Kidney capillary endothelial cell (primary cell): ENCODE data around the gene TCN2.
"Not testable (repeated sequence)": the region's sequence is repeated elsewhere in the genome, so short reads cannot be mapped to it uniquely, and the experiment has no call there.

Experiments
- DNase-seq: peaks from one replicate; pipeline ENCODE4 v3.0.0-alpha.2; 2018; ENCODE audit warnings: low spot score

Gene TCN2

DNA sequence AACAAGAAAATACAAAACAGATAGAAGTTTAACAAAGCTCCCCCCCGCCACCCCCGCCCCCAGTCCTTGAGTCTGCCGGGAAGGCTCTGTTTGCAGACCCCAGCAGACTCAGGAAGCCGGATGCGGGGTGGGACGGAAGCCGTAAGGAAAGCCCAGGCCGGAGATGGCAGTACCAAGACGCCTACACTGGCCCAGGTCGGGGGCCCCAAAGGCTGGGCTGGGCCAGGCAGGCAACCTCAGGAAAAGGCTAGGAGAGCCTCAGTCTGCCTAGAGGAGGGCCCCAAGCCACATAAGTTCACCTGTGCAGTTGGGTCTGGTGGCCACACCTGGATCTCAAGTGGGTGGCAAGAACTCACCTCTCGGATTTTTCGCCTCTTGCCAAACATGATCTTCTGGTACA is 28.5 kb upstream of the TCN2 start:
- no peak for DNase-seq

DNA sequence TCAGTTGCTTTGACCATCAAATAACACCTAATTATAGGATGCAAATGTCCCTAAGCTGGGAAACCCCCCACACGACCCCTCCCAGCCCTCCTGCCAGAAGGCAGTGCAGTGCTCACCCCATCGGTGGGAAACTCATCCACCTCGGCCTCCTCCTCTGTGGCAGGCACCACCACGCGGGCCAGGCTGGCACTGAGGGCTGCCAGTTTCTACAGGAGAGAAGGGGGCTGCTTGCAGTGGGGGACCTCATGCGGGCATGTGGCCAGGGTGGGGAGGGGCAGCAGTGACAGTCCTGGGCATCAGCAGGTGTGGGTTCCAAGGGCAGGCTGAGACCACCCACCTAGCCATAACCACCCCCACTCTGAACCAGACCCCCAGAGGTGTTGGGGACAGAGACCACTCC is 26.1 kb upstream of the TCN2 start:
- no peak for DNase-seq

DNA sequence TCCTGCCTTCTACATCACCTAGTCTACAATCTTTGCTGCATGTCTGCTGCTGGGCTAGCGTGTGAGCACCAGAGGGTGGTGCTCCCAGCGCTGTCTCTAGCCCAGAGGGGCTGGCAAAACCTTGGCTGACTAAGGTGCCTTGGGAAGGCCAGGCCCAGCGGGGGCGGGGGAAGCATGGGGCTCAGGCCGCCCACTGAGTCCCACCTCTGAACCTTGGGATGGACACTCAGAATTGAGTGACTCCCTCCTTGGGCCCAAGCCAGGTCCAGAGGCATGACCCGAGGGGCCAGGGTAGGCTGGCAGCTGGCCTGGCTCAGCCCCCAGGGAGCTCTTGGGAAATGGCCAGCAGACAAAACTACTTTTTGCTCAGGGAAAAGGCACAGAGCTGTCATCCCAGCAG is 24.9 kb upstream of the TCN2 start:
- no peak for DNase-seq

DNA sequence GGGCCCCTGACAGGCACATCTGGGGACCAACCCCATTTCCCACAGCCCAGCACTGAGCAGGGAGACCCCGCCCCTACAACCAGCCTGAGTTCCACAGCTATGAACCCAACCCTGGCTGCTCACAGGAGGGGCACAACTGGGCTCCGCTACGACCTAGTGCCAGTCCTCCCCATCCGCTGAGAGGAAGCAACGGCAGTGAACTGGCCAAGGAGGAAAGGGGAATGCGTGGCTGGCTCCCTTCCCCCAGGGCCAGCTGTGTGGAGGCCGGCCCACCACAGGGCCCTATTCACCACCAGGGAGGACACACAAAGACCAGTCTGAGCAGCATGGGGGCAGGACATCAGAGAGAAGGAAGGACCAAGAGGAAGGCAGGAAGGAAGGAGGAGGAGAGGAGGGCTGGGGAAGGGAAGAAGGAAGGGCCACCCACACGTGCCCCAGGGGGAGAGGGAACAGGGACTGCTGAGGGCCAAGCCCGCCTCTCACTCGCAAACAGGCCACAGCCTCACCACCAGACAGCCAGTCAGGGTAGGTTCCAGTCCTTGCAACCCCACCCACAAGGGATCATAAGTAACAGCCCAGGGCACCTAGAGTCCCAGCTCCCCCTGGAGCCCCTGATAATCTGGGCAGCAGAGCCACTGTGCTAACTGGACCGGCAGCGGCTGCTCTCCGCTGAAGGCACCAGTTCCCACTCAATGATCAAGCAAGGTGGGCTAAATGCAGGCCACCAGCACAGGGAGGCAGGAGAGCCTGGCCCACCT is 24.0 kb upstream of the TCN2 start:
- DNase-seq, result no peak

DNA sequence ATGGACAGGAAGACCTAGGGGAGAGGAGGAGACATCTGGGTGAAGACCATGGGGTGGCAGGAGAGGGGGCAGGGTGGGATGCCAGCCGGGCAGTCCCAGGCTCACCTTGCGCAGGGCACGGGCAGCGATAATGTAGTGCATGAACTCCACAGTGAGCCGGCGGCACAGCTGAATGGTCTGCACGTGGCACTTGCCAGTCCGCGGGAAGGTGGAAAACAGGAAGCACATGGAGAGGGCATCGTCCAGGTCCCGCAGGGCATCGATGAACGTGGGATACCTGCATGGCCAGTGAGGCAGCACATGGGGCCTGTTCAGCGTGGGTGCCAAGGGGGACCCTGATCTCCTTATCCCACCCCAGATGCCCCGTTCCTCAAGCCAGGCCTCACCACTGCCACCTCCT is 22.5 kb upstream of the TCN2 start:
- no peak for DNase-seq

DNA sequence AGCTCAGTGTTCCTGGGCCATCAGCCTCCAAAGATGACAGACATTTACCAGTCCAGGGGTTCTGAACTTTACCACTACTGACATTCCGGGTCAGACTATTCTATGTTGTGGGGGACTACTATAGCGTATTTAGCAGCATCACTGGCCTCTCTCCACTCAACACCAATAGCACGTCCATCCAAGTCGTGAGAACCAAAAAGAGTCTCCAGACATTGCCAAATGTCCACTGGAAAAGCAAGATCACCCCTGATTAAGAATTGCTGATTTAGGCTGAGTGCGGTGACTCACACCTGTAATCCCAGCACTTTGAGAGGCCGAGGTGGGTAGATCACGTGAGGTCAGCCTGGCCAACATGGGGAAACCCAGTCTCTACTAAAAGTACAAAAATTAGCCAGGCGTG is 20.6 kb upstream of the TCN2 start:
- no peak for DNase-seq

DNA sequence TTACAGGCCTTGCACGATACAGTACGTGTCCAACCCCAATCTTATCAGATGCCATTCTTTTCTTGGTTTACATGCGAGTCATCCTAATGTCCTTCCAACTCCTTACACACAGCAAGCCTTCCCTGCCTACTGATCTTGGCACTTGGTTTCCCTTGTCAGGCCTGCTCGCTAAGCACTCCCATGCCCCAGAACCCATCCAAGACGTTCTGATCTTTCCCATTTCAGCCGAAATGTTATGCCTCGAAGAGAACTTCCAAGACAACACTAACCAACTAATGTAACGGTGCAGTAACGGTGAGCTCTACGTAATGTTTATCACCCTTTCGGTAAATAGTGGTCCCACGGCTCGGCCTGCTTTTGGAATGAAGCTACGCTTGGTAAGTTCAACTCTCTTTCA is 15.8 kb upstream of the TCN2 start:
- DNase-seq, result peak; percentile 38

DNA sequence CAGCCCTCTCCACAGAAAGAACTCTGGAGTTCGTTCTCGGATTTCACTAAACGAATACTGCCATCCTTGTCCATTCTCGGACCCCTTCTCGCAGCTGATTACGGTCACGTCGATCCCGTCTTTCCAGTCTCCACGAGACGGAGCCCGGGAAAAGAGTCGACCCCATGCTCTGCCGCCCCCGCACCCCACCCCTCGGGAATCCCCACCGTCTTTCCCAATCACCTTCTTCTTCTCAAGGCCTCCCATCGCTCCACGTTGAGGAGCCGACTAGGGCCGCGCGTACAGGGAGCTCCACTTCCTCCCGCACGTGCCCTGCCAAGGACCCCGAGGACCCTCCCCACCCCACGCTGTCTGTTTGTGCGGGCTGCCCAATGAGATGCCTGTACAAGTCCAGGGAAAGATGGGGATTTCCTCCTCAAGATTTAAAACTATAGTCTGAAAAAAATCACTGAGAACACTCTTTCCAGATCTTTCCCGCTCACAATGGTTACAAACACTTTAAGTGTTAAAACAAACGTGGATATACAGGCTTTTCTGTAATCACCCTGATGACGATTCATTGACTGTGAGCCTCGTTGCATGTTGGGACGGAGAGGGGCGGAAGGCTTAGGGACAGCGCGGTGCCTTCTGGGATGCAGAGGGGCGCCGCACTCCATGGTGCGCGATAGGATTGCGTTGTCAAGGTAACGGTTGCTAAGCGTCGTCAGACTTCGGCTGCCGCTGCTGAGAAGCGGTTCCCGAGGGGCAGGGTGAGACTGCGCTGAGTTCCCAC is 15.2 kb upstream of the TCN2 start, which contains the start of gene PES1:
Gene PES1 (minus strand): TSS at position 323 of the 772 bp plus-strand sequence. CDS start 77 bp downstream, at position 246.
- peak; percentile 97 for DNase-seq

DNA sequence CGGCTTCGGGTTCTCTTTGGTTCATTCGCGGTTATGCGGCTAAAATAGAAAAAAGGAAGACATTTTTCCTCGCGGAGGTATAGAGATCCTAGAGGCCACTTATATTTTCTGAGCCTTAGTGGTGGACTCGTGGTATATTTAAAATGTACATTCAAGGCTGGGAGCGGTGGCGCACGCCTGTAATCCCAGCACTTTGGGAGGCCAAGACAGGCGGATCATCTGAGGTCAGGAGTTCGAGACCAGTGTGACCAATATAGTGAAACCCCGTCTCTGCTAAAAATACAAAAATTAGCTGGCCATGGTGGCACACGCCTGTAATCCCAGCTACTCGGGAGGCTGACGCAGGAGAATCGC is 14.6 kb upstream of the TCN2 start:
- not testable (repeated sequence) for DNase-seq

DNA sequence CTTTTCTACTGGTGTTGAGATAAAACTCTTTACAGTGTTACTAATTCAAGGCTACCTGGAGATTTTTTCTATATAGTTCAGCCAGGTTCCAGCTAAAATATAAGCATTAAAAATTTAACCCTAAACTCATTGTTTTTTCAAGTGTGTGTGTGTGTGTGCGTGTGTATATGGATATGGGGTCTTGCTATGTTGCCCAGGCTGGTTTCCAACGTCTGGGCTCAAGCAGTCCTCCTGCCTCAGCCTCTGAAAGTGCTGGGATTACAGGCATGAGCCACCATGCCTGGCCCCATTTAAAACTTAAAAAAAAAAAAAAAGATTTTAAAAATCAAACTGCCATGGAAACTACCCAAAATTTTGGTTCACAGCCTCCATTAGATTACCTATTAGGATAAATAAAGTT is 10.8 kb upstream of the TCN2 start:
- DNase-seq, result no peak

DNA sequence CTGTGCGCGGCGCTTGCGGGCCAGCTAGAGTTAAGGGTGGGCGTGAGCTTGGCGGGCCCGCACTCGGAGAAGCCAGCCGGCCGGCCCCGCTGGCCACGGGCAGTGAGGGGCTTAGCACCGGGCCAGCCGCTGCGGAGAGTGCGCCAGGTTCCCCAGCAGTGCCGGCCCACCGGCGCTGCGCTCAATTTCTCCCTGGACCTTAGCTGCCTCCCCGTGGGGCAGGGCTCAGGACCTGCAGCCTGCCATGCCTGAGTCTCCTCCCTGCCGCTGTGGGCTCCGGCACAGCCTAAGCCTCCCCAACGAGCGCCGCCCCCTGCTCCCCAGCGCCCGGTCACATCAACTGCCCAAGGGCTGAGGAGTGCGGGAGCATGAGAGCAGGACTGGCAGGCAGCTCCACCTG is 10.1 kb upstream of the TCN2 start:
- no peak for DNase-seq

DNA sequence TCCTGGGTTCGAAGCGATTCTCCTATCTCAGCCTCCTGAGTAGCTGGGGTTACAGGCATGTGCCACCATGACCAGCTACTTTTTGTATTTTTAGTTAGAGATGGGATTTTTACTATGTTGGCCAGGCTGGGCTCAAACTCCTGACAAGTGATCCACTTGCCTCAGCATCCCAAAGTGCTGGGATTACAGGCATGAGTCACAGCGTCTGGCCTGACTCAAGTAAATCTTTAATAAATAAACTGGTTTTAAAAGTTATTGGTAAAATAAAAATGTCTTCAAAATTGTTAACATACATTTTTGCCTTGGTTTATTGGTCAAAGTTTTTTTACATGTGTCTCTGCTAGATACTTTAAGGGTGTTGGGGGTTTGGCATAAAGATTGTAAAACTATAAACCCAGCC is 8.0 kb upstream of the TCN2 start:
- DNase-seq, result no peak

DNA sequence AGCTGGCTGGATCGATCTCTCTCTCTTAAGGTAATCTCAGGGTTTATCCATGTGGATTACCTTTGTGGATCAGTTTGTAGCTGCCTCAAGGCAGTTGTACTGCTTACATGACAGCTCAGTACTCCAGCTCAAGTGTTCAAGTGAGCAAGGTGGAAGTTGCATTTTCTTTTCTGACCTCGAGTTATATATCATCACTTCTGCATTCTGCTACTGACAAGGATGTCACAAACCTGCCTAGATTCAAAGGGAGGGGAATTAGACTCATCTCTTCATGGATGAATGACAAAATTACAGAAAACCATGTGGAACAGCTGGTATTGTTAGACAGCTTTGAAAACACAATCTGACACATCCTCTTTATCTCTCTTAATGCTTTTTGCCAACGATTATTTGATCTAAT is 6.1 kb upstream of the TCN2 start:
- no peak for DNase-seq

DNA sequence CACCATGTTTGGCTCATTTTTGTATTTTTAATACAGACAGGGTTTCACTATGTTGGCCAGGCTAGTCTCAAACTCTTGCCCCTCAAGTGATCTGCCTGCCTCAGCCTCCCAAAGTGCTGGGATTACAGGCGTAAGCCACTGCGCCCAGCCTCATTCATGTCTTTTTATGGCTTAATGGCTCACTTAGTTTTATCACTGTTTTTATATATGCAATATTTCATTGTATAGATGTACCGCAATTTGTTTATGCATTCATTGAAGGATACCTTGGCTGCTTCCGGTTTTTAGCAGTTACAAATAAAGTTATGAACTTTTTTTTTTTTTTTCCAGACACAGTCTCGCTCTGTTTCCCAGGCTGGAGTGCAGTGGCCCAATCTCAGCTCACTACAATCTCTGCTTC is 5.5 kb upstream of the TCN2 start:
- DNase-seq, result no peak

DNA sequence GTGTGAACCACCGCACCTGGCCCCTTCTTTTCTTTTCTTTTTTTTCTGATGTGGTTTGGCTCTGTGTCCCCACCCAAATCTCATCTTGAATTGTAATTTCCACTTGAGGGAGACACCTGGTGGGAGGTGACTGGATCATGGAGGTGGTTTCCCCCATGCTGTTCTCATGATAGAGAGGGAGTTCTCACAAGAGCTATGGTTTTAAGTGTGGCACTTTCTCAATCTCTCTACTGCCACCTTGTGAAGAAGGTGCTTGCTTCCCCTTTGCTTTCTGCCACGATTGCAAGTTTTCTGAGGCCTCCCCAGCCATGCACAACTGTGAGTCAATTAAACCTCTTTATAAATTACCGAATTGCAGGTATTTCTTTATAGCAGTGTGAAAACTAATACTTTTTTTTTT is 4.9 kb upstream of the TCN2 start:
- no peak for DNase-seq

DNA sequence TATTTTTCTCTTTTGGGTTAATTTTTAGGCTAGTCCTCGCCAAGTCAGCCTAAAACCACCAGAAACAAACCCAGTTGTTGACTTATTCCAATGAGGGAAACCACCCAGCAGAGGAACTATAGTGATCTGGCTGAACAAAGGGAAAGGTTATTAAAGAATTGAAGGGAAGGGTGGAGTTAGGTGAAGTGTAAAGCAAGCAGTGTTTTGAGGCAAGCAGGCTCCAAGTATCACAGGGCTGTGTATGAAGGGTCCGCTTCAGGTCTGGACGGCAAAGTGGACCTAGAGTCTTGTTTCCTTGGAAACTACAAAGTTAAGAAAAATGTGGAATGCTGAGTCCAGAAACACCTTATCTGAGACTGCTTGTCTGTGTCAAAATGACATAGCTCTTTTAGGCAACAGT is 3.2 kb upstream of the TCN2 start:
- no peak for DNase-seq

DNA sequence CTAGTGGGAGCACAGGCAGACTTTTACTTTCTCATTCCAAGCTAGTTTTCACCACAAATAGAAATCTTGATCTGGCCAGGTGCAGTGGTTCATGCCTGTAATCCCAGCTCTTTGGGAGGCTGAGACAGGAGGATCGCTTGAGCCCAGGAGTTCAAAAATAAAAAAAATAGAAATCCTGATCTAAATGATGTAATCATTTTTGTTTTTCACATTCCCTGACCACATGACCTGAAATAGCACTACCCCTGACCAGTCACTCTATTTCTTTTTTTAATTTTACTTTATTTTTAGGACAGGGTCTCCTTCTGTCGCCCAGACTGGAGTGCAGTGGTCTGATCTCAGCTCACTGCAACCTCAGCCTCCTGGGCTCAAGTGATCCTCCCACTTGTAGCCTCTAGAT is 2.3 kb upstream of the TCN2 start:
- DNase-seq, result no peak

DNA sequence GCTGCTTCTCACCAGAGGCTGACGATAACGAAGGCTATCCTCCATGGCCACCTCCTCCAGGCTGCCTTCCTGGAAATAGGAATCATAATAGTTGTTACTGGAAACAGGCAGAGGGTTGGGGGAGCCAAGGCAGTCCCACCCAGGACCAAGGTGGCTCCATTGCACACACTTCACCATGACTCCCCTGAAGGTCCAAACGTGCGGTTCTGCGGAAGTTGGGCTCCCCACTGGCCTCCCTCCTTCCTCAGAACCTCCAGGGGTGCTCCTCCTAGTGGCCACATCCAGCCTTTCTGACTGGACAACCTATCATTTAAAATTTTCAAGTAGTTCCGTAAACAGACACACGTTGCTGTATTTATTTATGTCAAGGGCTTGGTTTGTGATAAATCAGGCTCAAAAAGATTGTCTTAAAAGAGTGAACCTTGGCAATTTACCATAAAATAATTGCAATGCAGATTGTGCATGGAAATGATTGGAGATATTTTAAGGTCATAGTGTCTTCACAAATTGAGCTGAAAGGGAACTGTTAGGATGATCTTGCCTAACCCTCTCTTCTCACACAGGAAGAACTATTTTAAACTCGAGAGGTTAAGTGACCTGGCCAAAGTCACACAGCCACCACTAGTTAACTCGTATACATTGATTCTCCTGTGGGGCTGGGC is 1.4 kb upstream of the TCN2 start:
- DNase-seq, result peak; percentile 51

DNA sequence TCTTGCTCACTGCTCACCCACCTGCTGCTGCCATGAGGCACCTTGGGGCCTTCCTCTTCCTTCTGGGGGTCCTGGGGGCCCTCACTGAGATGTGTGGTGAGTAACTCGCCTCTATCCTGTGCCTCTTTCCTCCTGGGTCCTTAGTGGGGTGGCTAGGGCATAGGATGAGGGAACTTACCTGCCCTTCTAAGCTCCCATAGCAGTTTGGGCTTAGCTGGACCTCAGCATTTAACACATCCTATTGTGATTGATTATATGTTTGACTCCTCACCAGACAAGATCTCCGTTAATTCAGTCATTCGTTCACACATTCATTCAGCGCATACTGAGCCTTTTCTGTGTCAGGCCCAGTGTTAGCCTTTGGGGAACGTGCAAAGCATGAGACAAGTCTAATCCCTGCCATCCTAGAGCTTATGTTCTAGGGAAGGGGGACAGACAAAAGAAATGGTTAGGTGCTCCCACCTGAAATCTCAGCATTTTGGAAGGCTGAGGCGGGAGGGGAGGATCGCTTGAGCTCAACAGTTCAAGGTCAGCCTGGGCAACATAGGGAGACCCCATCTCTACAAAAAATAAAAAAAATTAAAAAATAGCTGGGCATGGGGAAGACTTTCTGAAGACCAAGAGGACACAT is 441 bp downstream of the TCN2 start:
- no peak for DNase-seq

DNA sequence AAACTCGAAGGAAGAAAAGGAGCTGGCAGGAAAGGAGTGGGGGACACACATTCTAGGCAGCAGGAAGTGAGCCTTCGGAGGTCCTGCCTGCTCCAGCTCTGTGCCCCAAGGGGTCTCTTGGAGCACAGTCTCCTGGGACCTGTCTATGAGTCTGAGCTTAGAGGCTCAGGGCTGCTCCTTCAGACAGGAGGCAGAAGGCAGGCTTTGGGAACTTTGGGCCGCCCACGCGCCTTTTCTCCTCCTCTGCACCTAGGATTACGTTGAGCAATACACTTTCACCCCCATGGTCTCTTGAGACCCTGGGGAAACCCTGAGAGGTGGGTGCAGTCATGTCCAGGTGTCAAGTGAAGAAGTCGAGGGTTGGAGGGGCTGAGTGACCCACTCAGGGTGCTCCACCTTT is 965 bp downstream of the TCN2 start:
- no peak for DNase-seq

DNA sequence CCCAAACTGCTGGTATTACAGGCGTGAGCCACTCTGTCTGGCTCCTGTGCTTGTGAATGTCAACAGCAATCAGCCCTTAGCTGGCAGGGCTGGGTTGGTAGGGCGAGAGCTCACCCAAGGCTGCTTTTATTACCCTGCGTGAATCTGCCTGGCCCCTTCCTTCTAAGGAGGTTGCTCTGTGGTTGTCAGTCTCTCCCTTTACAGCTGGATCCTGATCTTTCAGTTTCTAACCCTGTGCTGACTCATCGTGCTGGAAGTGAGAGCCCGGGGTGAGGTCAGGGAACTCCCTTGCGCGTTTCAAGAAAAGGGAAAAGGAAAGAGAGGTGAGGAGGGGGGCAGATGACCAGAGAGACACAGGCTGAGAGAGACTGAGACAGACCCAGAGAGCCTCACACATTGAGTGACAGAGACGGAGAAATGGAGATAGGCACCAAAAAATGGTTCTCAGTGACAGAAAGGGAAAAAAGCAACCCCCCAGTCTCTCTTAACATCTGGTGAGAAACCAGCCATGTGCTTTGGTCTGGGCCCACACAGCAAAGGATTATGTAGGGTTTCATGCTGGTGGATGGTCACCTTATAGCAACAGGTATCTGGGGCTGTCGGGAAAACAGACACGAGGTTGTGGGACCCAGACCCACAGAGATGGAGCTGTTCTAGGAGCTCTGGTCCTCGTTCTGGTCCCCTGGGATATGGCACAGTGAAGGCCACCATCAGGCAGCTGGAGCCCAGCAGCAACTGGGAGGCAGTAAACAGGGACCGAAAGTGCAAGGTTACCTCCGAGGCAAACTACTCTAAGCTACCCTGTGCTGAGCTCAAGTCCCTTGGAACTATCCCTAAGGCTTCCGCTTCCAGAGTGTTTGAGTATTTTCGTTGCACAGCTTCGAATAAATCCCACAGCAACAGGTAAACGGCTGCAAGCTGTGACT is 2.5 kb downstream of the TCN2 start:
- peak; percentile 67 for DNase-seq

DNA sequence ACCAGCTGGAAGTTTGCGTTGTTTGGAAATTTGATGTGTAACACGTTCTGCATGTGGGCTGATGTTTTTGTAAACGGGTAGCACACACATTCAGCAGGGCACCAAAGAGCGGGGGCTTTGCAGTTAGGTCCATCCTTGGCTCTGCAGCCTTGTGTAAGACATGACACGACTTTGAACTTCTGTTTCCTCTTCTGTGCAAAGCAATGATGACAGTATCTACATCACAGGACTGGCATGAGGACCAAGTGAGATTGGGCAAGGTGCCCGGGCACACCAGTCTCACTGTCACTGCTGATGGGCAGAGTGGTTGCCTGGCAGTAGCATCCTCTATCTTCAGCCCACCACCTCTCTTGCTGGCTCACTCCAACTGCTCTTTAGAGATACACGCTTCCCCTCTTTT is 3.3 kb downstream of the TCN2 start:
- no peak for DNase-seq
